Adipose tissue (tissue), 3 donors: Measurements from ENCODE around the gene KHDRBS1. TPM values are rescaled to one million over a fixed set of nuclear protein-coding genes. Genes with fewer than 3 reads are reported as not detected.

Source experiments
- H3K27ac ChIP-seq: one replicate; pipeline ENCODE4 v1.5.1; 2013; ENCODE audit warnings: low read depth, low read length
- WGBS, 3 donors: extraction: QIAGEN DNeasy Blood & Tissue Kit; methylation state at CpG; one replicate each; pipeline ENCODE4 v1.1.7; 2013; 5-methylcytosine and 5-hydroxymethylcytosine counted together
- polyA plus RNA-seq, 3 donors: library from polyadenylated mRNA; stranded (reverse); fragments of 200-250 nt; gene quantifications; one replicate each; pipeline ENCODE4 v1.2.3, GENCODE V29; 2013
- donor health status: healthy with polysubstance abuse.
- donor health status: Bipolar disorder and iron deficiency.
- donor health status: healthy.

KHDRBS1 gene
- polyA plus RNA-seq, 3 donors: 35.7 to 85.9 (median 62.4) TPM

GRCh38 chr1:32091591-32091990, 77.9 kb downstream of the KHDRBS1 start:
- no peak overlapping the region for H3K27ac ChIP-seq
- WGBS, 3 donors: 91 to 95% (median 91%) methylated on average over 15 of the region's 15 CpGs

Other genes starting within 250 kb of the KHDRBS1 start
- gene ADGRB2, start 249.5 kb upstream of the KHDRBS1 start, polyA plus RNA-seq: 1 to 10 TPM in 2 of 3 donors, under 1 TPM in 1; 0.21 to 5.0 (median 1.2) TPM
- 1 to 10 TPM in 2 of 3 donors, under 1 TPM in 1; 0.18 to 6.8 (median 1.0) TPM for gene SPOCD1, start 197.8 kb upstream of the KHDRBS1 start, polyA plus RNA-seq
- 100 to 1,000 TPM in 2 of 3 donors, 10 to 100 TPM in 1; 42.8 to 282 (median 149) TPM for gene PTP4A2, start 75.5 kb upstream of the KHDRBS1 start, polyA plus RNA-seq
- gene TMEM39B, start 59.1 kb downstream of the KHDRBS1 start, polyA plus RNA-seq: 10 to 100 TPM in 2 of 3 donors, 1 to 10 TPM in 1; 6.2 to 13.2 (median 10.1) TPM
- gene KPNA6, start 94.2 kb downstream of the KHDRBS1 start, polyA plus RNA-seq: 10 to 100 TPM in 2 of 3 donors, 1 to 10 TPM in 1; 5.9 to 11.4 (median 10.1) TPM
- gene TXLNA, start 165.8 kb downstream of the KHDRBS1 start, polyA plus RNA-seq: 10 to 100 TPM; 13.2 to 26.7 (median 21.7) TPM
- 10 to 100 TPM in 1 of 3 donors, 1 to 10 TPM in 2; 3.5 to 15.9 (median 4.1) TPM for gene CCDC28B, start 186.7 kb downstream of the KHDRBS1 start, polyA plus RNA-seq
- gene IQCC, start 191.8 kb downstream of the KHDRBS1 start, polyA plus RNA-seq: 1 to 10 TPM in 1 of 3 donors, under 1 TPM in 2; 0.56 to 1.5 (median 0.79) TPM
- not detected for gene DCDC2B, start 195.2 kb downstream of the KHDRBS1 start, polyA plus RNA-seq
- gene TMEM234, start 208.5 kb downstream of the KHDRBS1 start, polyA plus RNA-seq: 10 to 100 TPM in 2 of 3 donors, 1 to 10 TPM in 1; 6.9 to 14.7 (median 10.7) TPM
- 100 to 1,000 TPM; 123 to 219 (median 202) TPM for gene EIF3I, start 208.5 kb downstream of the KHDRBS1 start, polyA plus RNA-seq
- gene FAM167B, start 233.4 kb downstream of the KHDRBS1 start, polyA plus RNA-seq: 10 to 100 TPM in 2 of 3 donors, 1 to 10 TPM in 1; 3.1 to 23.5 (median 12.3) TPM
- 1 to 10 TPM; 1.0 to 3.3 (median 1.8) TPM for gene LCK, start 237.4 kb downstream of the KHDRBS1 start, polyA plus RNA-seq